Measurements from ENCODE around the gene KCNG2. TPM values are rescaled to one million over a fixed set of nuclear protein-coding genes. Genes with fewer than 3 reads are reported as not detected.
"Not testable (repeated sequence)": the region's sequence is repeated elsewhere in the genome, so short reads cannot be mapped to it uniquely, and the experiment has no call there.

KCNG2 gene
- 0.51 TPM for total RNA-seq
- long read RNA-seq, result 0 reads

DNA sequence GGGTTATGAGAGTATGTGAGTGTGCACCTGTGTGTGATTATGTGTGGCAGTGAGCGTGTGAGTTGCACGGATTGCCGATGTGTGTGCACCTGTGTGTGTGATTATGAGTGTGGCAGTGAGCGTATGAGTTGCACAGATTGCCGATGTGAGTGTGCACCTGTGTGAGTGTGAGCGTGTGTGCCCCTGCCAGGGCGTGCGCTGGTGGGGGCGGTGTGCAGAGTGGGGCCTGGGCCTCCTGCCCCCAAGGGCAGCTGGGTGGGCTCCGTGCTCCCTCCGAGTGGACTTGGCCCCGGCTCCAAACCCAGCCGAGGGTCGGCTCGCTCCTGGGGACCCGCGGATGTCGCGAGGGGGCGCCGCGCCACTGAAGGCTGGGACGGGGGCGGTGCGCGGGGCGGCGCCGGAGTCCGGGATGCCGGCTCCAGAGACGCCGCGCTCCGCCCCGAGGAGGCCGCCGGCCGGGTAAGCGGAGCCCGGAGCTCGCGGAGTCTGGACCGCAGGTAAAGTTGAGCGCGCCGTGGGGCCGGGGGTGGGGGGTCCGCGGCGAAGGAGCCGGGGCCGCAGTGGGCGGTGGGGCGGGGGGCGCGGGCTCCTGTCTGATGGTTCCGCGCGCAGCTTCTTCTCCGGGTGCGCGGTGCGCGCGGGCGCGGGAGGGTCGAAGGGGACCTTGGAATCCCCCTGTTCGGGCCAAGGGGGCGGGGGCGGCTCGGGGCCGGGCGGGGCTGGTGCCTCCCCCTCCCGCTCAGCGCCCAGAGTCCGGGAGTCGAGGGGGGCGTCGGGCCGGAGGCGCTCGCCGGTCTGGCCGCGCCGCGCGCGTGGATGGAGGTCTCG is at the start of gene KCNG2:
TSS of gene KCNG2 (plus strand) at position 421 of the 828 bp plus-strand sequence. CDS start 65,730 bp downstream, outside the sequence.
- DNase-seq (ENCODE audit: low spot score), result no peak

GRCh38 chr18:79748321-79749180 is 49.2 kb upstream of the KCNG2 start:
- DNase-seq (ENCODE audit: low spot score), result peak; percentile 81

GRCh38 chr18:79749251-79750191 is 48.2 kb upstream of the KCNG2 start:
- peak; percentile 88 for DNase-seq (ENCODE audit: low spot score)

DNA sequence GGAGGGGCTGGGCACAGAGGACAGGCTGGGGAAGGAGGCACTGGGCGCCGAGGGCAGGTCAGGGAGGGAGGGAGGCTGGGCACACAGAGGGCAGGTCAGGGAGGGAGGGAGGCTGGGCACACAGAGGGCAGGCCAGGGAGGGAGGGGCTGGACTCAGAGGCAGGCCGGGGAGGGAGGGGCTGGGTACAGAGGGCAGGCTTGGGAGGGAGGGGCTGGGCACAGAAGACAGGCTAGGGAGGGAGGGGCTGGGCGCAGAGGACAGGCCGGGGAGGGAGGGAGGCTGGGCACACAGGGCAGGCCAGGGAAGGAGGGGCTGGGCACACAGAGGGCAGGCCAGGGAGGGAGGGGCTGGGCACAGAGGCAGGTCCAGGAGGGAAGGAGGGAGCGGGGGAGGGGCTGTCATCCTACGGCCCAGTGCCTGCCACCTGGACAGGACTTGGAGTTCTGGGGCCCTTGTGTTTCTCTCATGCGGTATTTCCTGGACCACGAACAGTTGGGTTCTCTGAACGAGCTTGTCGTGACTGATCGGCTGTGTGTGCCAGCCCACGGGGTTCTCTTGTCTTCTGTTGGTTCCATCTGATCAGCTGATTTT is 46.7 kb upstream of the KCNG2 start:
- DNase-seq (ENCODE audit: low spot score), result peak; percentile 80

DNA sequence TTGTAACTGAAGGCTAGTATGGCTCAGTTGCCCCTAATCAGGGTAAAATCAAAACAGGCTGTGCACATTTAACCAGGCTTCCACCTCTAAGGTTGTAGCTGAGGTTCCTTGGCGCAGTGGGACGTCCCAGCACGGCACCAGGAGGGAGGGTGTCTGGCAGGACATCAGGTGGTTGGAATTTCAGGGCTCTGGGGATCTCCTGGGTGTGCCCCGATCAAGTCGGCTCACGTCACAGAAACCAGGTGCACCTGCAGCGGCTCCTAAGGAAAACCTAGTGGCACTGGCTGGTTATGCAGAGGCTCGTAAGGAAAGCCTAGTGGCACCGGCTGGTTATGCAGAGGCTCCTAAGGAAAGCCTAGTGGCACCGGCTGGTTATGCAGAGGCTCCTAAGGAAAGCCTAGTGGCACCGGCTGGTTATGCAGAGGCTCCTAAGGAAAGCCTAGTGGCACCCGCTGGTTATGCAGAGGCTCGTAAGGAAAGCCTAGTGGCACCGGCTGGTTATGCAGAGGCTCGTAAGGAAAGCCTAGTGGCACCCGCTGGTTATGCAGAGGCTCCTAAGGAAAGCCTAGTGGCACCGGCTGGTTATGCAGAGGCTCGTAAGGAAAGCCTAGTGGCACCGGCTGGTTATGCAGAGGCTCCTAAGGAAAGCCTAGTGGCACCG is 45.7 kb upstream of the KCNG2 start:
- not testable (repeated sequence) for DNase-seq (ENCODE audit: low spot score)

- DNase-seq (ENCODE audit: low spot score), result not testable (repeated sequence)
These were observed 44.8 kb upstream of the KCNG2 start for GRCh38 chr18:79752946-79753345.

DNA sequence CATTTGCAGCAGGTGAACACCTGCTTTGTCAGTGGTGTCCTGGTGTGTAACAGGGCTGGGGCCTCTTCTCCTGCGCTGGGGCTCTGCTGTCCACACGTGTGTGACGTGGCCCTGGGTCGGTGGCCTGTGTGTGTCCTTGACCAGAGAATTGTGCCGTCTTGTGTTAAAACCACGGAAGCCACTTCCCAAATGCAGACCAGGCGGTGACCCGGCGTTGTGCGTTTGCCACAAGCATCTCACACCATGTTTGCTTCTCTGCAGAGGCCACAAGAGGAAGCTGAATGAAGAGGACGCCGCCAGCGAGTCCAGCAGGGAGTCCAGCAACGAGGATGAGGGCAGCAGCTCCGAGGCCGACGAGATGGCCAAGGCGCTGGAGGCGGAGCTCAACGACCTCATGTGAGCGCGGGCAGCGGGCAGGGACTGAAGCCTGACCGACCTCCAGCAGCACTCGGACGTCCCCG is 44.3 kb upstream of the KCNG2 start:
- DNase-seq (ENCODE audit: low spot score), result peak; percentile 85

GRCh38 chr18:79754022-79754761 is 43.5 kb upstream of the KCNG2 start:
- peak; percentile 80 for DNase-seq (ENCODE audit: low spot score)

DNA sequence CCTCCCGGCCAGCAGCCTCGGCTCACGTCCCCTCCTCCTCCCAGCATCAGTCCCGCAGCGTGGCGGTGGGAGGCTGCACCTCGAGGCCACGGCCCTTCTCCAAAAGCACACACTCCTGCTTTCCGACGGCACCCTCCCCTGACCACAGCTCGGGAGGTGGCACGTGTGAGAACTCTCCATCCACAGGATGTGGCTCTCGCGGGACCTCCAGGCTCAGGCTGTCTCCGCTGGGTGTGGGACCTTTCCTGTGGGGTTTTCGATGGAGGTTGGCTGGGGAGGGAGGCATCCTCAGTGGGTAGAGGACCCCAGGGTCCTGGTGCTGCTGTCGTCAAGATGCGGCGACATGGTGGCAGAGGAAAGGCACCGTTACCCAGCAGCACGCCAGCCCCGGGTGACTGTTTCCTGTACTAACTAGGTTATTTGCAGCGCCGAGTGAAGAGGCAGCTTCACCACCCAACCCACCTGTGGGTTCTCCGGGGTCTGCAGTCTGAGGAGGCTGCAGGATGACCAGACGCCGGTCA is 42.8 kb upstream of the KCNG2 start:
- DNase-seq (ENCODE audit: low spot score), result peak; percentile 84

GRCh38 chr18:79755496-79756142 is 42.1 kb upstream of the KCNG2 start:
- peak; percentile 83 for DNase-seq (ENCODE audit: low spot score)

DNA sequence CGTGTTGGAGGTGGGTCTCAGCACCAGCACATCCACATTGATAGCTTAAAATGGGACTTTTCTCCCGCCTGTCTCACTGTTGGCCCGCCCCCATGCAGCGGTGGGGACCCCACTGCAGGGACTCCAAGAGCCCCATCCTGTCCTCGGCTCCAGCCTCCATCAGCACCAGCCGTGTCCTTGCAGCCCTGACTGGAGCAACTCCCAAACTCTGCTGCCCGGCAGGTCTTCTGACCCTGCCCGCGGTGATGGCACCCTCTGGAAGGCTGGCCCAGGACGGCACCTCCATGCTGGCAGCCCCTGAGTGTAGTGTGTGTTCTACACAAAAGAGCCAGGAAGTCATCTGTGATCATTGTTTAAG is 41.6 kb upstream of the KCNG2 start:
- DNase-seq (ENCODE audit: low spot score), result peak; percentile 57

DNA sequence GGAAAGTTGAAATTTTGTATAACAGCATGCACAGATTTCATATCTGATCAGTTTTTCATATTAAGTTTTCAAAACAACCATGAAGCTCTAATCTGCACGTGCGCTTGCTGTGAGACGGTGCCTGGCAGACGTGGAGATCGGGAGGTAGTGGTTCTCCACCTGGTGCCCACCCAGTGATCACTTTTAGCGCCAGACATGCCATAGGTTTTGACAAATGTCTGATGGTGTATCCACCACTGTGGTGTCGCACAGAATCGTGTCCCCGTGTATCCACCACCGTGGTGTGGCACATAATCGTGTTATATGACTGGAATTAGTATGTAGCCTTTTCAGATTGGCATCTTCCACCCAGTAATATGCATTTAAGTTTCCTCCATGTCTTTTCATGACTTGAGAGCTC is 40.9 kb upstream of the KCNG2 start:
- DNase-seq (ENCODE audit: low spot score), result peak; percentile 45

- DNase-seq (ENCODE audit: low spot score), result no peak
These were observed 37.4 kb upstream of the KCNG2 start for GRCh38 chr18:79760348-79760747.

DNA sequence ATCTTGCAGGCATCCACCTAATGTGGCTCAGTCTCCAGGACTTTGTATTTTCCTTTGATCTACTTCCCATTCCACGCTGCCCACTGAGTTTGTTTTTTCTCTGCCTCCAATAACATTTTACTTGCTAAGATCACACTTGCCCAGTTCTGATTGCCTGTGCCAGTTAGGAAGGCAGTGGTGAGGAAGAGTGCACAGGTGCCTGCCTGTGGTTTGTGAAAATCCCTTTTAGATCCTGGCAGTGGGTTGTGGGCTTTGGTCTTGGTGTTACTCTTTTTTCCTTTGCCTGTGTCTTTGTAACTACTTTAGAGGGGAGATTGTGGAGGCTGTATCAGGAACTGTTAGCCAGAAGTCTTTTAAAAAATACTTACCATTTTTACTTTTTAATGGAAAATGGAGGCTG is 36.9 kb upstream of the KCNG2 start:
- no peak for DNase-seq (ENCODE audit: low spot score)

DNA sequence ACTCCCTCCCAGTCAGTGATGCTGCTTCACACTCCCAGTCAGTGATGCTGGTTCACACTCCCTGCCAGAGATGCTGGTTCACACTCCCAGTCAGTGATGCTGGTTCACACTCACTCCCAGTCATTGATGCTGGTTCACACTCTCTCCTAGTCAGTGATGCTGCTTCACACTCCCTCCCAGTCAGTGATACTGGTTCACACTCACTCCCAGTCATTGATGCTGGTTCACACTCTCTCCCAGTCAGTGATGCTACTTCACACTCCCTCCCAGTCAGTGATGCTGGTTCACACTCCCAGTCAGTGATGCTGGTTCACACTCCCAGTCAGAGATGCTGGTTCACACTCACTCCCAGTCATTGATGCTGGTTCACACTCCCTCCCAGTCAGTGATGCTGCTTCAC is 34.3 kb upstream of the KCNG2 start:
- DNase-seq (ENCODE audit: low spot score), result peak; percentile 33

GRCh38 chr18:79764131-79764530 is 33.6 kb upstream of the KCNG2 start:
- DNase-seq (ENCODE audit: low spot score), result no peak

DNA sequence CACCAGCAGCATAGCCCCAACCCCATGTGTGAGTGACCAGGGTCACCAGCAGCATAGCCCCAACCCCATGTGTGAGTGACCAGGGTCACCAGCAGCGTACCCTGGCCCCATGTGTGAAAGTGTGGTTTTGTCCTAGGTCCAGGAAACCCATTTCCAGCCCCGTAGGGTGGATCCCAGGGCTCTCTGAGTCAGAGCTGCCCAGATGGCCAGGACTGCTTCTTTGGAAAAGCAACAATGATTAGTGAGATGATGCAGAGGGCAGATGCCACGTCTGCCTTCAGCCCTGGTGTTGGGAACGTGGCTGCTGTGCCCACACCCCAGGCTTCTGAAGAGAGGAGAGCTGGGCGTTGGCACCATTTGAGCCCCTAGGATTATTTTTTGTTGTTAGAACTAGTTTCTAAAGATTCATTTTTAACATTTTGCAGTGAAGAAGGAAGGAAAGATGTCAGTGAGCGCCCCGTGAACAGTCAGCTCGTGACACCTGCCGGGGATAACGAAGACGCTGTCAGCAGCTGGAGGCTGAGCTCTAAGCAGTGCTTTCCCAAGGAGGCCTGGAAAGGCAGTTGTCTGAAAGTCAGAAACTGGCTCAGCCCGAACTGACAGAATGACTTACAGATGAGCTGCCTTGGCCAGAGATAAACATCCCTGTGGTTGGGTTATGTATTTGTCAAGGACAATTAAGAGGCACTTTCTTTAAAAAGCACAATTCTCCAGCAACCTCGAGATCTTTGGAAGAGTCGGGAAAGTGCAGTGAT is 32.1 kb upstream of the KCNG2 start:
- peak; percentile 51 for DNase-seq (ENCODE audit: low spot score)

DNA sequence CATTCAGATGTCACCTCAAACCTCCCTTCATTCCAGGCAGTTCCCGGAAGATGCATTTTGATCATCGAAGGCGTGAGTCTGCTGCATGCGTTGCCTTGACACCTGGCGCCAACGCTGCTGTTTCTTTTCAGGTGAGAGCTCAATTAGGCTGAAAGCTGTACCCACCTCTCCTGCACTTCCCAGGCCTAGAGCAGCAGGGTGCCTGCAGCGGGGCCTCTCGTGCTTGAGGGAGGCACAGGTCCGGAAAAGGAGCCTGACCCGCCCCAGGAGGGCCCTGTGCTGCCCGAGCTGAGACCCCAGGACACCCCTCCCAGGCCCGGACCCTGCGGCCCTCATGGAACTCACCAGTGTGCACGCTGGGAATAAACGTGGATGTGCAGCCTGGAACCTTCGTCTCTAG is 31.4 kb upstream of the KCNG2 start:
- peak; percentile 75 for DNase-seq (ENCODE audit: low spot score)

Measured in mesenteric fat pad (tissue), 1 donor.